AG10803 (cell line): ENCODE results near the gene SPON1.

Experiments used
- DNase-seq: peaks from one replicate; pipeline ENCODE4 v3.0.0; 2010; ENCODE audit warnings: low read depth
- H3K4me3 ChIP-seq: 2 replicates; pipeline ENCODE4 v1.5.1; 2011; ENCODE audit warnings: mild to moderate bottlenecking, low read length, control low read depth
- CTCF ChIP-seq: conservative IDR thresholded peaks from 2 replicates; pipeline ENCODE4 v1.5.1; 2011; ENCODE audit warnings: mild to moderate bottlenecking, low read length, control low read depth, inconsistent platforms

Gene SPON1

GRCh38 chr11:14136561-14136960 lies 174.0 kb downstream of the SPON1 start:
- H3K4me3 ChIP-seq, result no peak overlapping the region

GRCh38 chr11:14137284-14137683 lies 174.8 kb downstream of the SPON1 start:
- no peak overlapping the region for H3K4me3 ChIP-seq
- TF ChIP-seq CTCF, result no peak
- DNase-seq, result no peak

More at GRCh38 chr11:14136561-14136960, 174.0 kb downstream of the SPON1 start:
- peak; percentile 11 for DNase-seq
- no peak for TF ChIP-seq CTCF

GRCh38 chr11:14140991-14141390 lies 178.5 kb downstream of the SPON1 start:
- peak; percentile 2 for DNase-seq
- no peak overlapping the region for H3K4me3 ChIP-seq
- TF ChIP-seq CTCF, result no peak

GRCh38 chr11:14141676-14142075 lies 179.2 kb downstream of the SPON1 start:
- no peak overlapping the region for H3K4me3 ChIP-seq
- peak; percentile 5 for DNase-seq
- TF ChIP-seq CTCF, result no peak

GRCh38 chr11:14144934-14145333 lies 182.4 kb downstream of the SPON1 start:
- TF ChIP-seq CTCF, result no peak
- DNase-seq, result no peak
- H3K4me3 ChIP-seq, result no peak overlapping the region

- DNase-seq, result peak; percentile 53
- H3K4me3 ChIP-seq, result no peak overlapping the region
- TF ChIP-seq CTCF, result peak; percentile 80
These were observed 186.2 kb downstream of the SPON1 start for GRCh38 chr11:14148653-14149273.

- no peak for DNase-seq
- TF ChIP-seq CTCF, result no peak
- H3K4me3 ChIP-seq, result no peak overlapping the region
These were observed 187.2 kb downstream of the SPON1 start for GRCh38 chr11:14149683-14150082.
